Caco-2 (cell line): ENCODE measurements around the gene MAPT. TPM values are rescaled to one million over a fixed set of nuclear protein-coding genes. Genes with fewer than 3 reads are reported as not detected.
"Not testable (repeated sequence)": the region's sequence is repeated elsewhere in the genome, so short reads cannot be mapped to it uniquely, and the experiment has no call there.

Experiments
- BruUV-seq: library from RNA; stranded (reverse); fragments of 400-500 nt; replicated peaks from 2 replicates; lab custom pipeline; 2021; lab: Mats Ljungman, UMichigan
- CTCF ChIA-PET: fragments of 300-600 bp; sonication (Branson Sonifier 250); formaldehyde crosslinking; loops from one replicate; lab custom pipeline; 2022; ENCODE audit warnings: antibody characterized with exemption; lab: Charles Lee
- POLR2A ChIA-PET: fragments of 300-600 bp; sonication (Branson Sonifier 250); formaldehyde crosslinking; loops from one replicate; lab custom pipeline; 2022; ENCODE audit warnings: antibody characterized with exemption; lab: Charles Lee
- DNase-seq, 2 experiments: peaks; one replicate each; pipeline versions ENCODE4 v3.0.0 to v3.0.0-alpha.2; 2020 to 2022
- H3K27me3 ChIP-seq: replicated peaks from 2 replicates; pipeline ENCODE4 v1.6.0; 2011; ENCODE audit warnings: low read length; ENCODE audit not compliant: control insufficient read depth, insufficient read depth
- H3K36me3 ChIP-seq: 2 replicates; pipeline ENCODE4 v1.5.1; 2011; ENCODE audit warnings: low read length; ENCODE audit not compliant: control insufficient read depth, insufficient read depth
- H3K4me1 ChIP-seq: fragments of 250-450 bp; sonication (Bioruptor Pico); 2 replicates; pipeline ENCODE4 v1.5.1; 2020; ENCODE audit warnings: mild to moderate bottlenecking
- H3K4me3 ChIP-seq: 2 replicates; pipeline ENCODE4 v1.5.1; 2011; ENCODE audit warnings: low read depth, mild to moderate bottlenecking, control low read depth, low read length
- H3K9me3 ChIP-seq: fragments of 250-450 bp; sonication (Bioruptor Pico); 2 replicates; pipeline ENCODE4 v1.5.1; 2020; ENCODE audit warnings: mild to moderate bottlenecking, moderate library complexity
- H3K27ac Mint-ChIP-seq: one replicate; pipeline ENCODE4 v1.8.0; 2022; ENCODE audit warnings: mixed read lengths; ENCODE audit not compliant: unreplicated experiment
- H3K27me3 Mint-ChIP-seq: one replicate; pipeline ENCODE4 v1.8.0; 2022; ENCODE audit warnings: mixed read lengths; ENCODE audit not compliant: insufficient read depth, unreplicated experiment
- H3K36me3 Mint-ChIP-seq: one replicate; pipeline ENCODE4 v1.8.0; 2022; ENCODE audit warnings: mild to moderate bottlenecking, mixed read lengths; ENCODE audit not compliant: insufficient read depth, unreplicated experiment
- H3K4me1 Mint-ChIP-seq: one replicate; pipeline ENCODE4 v1.8.0; 2022; ENCODE audit warnings: low read depth, mixed read lengths; ENCODE audit not compliant: unreplicated experiment
- H3K4me3 Mint-ChIP-seq: one replicate; pipeline ENCODE4 v1.8.0; 2022; ENCODE audit warnings: mild to moderate bottlenecking, moderate library complexity, mixed read lengths; ENCODE audit not compliant: unreplicated experiment
- H3K9me3 Mint-ChIP-seq: one replicate; pipeline ENCODE4 v1.8.0; 2022; ENCODE audit warnings: mixed read lengths; ENCODE audit not compliant: unreplicated experiment
- intact Hi-C: fragments of 100-400 bp; cut with micrococcal nuclease; formaldehyde crosslinking; loops from one replicate; pipeline ENCODE4 v1.10.0; 2022; ENCODE audit not compliant: unreplicated experiment
- total RNA-seq: library from RNA; stranded (reverse); gene quantifications from 2 replicates; pipeline ENCODE4 v1.2.3, GENCODE V29; 2022
- TF ChIP-seq, protein P1 (sequence below), 2 experiments: fragments of 200-600 bp in 1 of 2; IDR thresholded peaks; 1 replicate in 1 of 2; 2 replicates in 1 of 2; pipeline versions ENCODE4 v1.5.1 to v1.8.0; 2011 to 2022; ENCODE audit warnings: antibody characterized with exemption in 1 of 2, control low read depth in 1 of 2, inconsistent platforms in 1 of 2, low read depth in 1 of 2, low read length in 1 of 2, mild to moderate bottlenecking in 1 of 2, moderate library complexity in 1 of 2; ENCODE audit not compliant: insufficient read depth in 1 of 2, severe bottlenecking in 1 of 2, unreplicated experiment in 1 of 2

Gene MAPT
- total RNA-seq, 1 experiment from 2014 or later = 0.95 TPM

DNA sequence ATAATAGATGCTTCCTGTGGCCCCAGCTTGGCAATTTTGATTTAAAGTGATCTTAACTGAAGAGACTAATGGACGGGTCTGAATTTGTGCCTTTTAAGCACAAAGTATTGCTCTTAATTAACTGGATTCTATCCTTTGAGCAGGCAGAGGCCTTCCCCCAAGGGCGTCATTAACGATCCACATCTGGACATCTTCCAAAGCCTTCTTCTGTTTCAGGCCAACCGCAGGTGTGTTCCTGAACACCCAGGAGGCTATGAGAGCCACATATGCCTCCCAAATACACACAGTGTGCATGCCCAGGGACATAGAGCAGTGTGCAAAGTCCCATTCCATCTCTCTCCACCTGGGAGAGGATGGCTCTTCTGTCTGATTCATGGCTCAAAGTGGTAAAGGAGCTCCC, 42.3 kb downstream of the MAPT start:
- intact Hi-C loops = no loop called here
- POLR2A ChIA-PET = no interaction called here
- no peak overlapping the region for H3K27ac Mint-ChIP-seq

DNA sequence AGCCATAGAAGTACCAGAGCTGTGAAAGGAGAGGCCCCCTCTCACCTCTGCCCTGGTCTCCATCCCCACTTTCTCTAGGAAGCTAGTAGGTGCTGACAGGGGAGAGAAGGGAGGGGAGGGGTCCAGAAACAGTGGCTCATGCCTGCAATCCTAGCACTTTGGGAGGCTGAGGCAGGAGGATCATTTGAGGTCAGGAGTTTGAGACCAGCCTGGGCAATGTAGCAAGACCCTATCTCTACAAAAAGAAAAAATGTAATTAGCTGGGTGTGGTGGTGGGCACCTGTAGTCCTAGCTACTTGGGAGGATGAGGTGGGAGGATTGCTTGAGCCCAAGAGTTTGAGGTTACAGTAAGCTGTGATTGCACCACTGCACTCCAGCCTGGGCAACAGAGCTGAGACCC, 42.8 kb downstream of the MAPT start:
- DNase-seq, POLR2A ChIA-PET, H3K9me3 Mint-ChIP-seq, BruUV-seq, H3K4me1 Mint-ChIP-seq, H3K36me3 Mint-ChIP-seq, H3K27ac Mint-ChIP-seq, H3K36me3 ChIP-seq, H3K4me1 ChIP-seq, intact Hi-C loops, H3K4me3 ChIP-seq, H3K4me3 Mint-ChIP-seq, H3K9me3 ChIP-seq, H3K27me3 ChIP-seq: not testable (repeated sequence)
- peaks cover 17% of the 10 kb centered on the region for H3K27me3 Mint-ChIP-seq
- CTCF ChIA-PET = interaction anchor here (0.6 kb wide), 1 partner anchor 1051 kb away, joined by 4 read pairs; no protein-coding TSS in a partner anchor

More for the DNA sequence above, 42.3 kb downstream of the MAPT start:
- no peaks in the 10 kb centered on the region for H3K9me3 Mint-ChIP-seq
- no peak overlapping the region for H3K4me3 Mint-ChIP-seq
- peaks cover 15% of the 10 kb centered on the region for H3K27me3 Mint-ChIP-seq
- H3K4me1 ChIP-seq = no peaks in the 10 kb centered on the region
- DNase-seq = no peak
- no peaks in the 10 kb centered on the region for H3K36me3 Mint-ChIP-seq
- CTCF ChIA-PET = no interaction called here
- no peaks in the 10 kb centered on the region for H3K9me3 ChIP-seq
- H3K36me3 ChIP-seq = no peaks in the 10 kb centered on the region
- H3K4me3 ChIP-seq = no peak overlapping the region
- no TSS peak for BruUV-seq
- no peaks in the 10 kb centered on the region for H3K27me3 ChIP-seq
- TF ChIP-seq, protein P1, sequence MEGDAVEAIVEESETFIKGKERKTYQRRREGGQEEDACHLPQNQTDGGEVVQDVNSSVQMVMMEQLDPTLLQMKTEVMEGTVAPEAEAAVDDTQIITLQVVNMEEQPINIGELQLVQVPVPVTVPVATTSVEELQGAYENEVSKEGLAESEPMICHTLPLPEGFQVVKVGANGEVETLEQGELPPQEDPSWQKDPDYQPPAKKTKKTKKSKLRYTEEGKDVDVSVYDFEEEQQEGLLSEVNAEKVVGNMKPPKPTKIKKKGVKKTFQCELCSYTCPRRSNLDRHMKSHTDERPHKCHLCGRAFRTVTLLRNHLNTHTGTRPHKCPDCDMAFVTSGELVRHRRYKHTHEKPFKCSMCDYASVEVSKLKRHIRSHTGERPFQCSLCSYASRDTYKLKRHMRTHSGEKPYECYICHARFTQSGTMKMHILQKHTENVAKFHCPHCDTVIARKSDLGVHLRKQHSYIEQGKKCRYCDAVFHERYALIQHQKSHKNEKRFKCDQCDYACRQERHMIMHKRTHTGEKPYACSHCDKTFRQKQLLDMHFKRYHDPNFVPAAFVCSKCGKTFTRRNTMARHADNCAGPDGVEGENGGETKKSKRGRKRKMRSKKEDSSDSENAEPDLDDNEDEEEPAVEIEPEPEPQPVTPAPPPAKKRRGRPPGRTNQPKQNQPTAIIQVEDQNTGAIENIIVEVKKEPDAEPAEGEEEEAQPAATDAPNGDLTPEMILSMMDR (IDR thresholded peaks at IDR 0.05; ENCODE audit: insufficient read depth in 1 of 2, low read depth in 1 of 2, low read length in 1 of 2, severe bottlenecking in 1 of 2, unreplicated experiment in 1 of 2) = no peak
- H3K4me1 Mint-ChIP-seq = no peaks in the 10 kb centered on the region

DNA sequence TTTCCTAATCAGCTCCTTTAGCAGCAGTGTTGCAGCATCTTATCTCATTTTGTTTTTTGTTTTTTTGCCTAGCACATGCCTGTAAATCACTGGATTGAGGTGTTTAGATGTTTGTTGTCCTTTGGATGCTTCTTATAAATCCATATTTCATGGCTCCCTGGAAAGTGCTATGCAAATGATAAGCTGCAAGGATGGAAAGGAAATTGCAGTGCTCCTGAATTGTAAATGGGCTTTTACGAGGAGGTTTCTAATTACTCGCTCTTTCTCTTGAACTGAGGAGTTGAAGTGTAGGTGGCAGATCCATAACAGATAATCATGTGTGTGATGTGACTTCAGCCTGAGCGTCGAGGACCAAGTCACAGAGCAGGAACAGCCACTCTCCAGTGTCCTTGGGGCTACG, 45.0 kb downstream of the MAPT start:
- no peak for DNase-seq
- CTCF ChIA-PET = interaction anchor here (1.8 kb wide), 1 partner anchor 10 kb away, joined by 10 read pairs; no protein-coding TSS in a partner anchor
- TF ChIP-seq, protein P1 (IDR thresholded peaks at IDR 0.05; ENCODE audit: insufficient read depth in 1 of 2, low read depth in 1 of 2, low read length in 1 of 2, severe bottlenecking in 1 of 2, unreplicated experiment in 1 of 2) = no peak
- H3K4me1 ChIP-seq = no peaks in the 10 kb centered on the region
- H3K4me3 ChIP-seq = no peak overlapping the region
- H3K36me3 ChIP-seq = no peaks in the 10 kb centered on the region
- H3K27me3 ChIP-seq = no peaks in the 10 kb centered on the region
- POLR2A ChIA-PET = no interaction called here
- no TSS peak for BruUV-seq
- Mint-ChIP-seq H3K9me3 (no peaks in the 10 kb centered on the region), H3K4me1 (no peaks in the 10 kb centered on the region), H3K27me3 (peaks cover 26% of the 10 kb centered on the region), H3K36me3 (no peaks in the 10 kb centered on the region), H3K4me3 (no peak overlapping the region), H3K27ac (no peak overlapping the region)
- H3K9me3 ChIP-seq = no peaks in the 10 kb centered on the region
- intact Hi-C loops = no loop called here
